Naive B cell (primary cell): Measurements from ENCODE around the gene ZNF839. TPM values are rescaled to one million over a fixed set of nuclear protein-coding genes. Genes with fewer than 3 reads are reported as not detected.
"Not testable (repeated sequence)": the region's sequence is repeated elsewhere in the genome, so short reads cannot be mapped to it uniquely, and the experiment has no call there.

Experiments used
- ATAC-seq, 2 donors: fragments of 150-1000 bp; cut with Tn5 transposase; 2 replicates each; pipeline ENCODE4 v1.10.0; 2021; ENCODE audit warnings: low read depth in 2 of 2, mild to moderate bottlenecking in 2 of 2, moderate library complexity in 2 of 2
- DNase-seq: peaks from one replicate; pipeline ENCODE4 v3.0.0; 2022
- H3K27ac Mint-ChIP-seq, 6 donors: one replicate each; pipeline ENCODE4 v1.8.0; 2020 to 2022; ENCODE audit warnings: mild to moderate bottlenecking in 6 of 6, mixed read lengths in 6 of 6, moderate library complexity in 5 of 6, inconsistent platforms in 2 of 6
- H3K27me3 Mint-ChIP-seq, 3 donors: one replicate each; pipeline ENCODE4 v1.8.0; 2021 to 2022; ENCODE audit warnings: mixed read lengths in 3 of 3, mild to moderate bottlenecking in 1 of 3
- H3K36me3 Mint-ChIP-seq, 2 donors: one replicate each; pipeline ENCODE4 v1.8.0; 2020 to 2022; ENCODE audit warnings: mixed read lengths in 2 of 2, inconsistent platforms in 1 of 2, mild to moderate bottlenecking in 1 of 2
- H3K4me1 Mint-ChIP-seq, 3 donors: one replicate each; pipeline ENCODE4 v1.8.0; 2020 to 2022; ENCODE audit warnings: mixed read lengths in 3 of 3, inconsistent platforms in 1 of 3, mild to moderate bottlenecking in 1 of 3, moderate library complexity in 1 of 3
- H3K4me3 Mint-ChIP-seq, 8 donors: one replicate each; pipeline ENCODE4 v1.8.0; 2020 to 2022; ENCODE audit warnings: mild to moderate bottlenecking in 8 of 8, mixed read lengths in 8 of 8, moderate library complexity in 8 of 8, inconsistent platforms in 2 of 8
- H3K9me3 Mint-ChIP-seq, 7 donors: one replicate each; pipeline ENCODE4 v1.8.0; 2020 to 2022; ENCODE audit warnings: mixed read lengths in 7 of 7, mild to moderate bottlenecking in 5 of 7, inconsistent platforms in 2 of 7, moderate library complexity in 1 of 7
- polyA plus RNA-seq, 6 donors: library from polyadenylated mRNA; unstranded; fragments of 300-500 nt; fragmentation: Illumina TruSeq; gene quantifications; one replicate each; pipeline ENCODE4 v1.2.3, GENCODE V29; 2021; ENCODE audit warnings: low read depth in 6 of 6

Gene ZNF839
- polyA plus RNA-seq, 6 donors from 2014 or later, result 4.5 to 10.5 (median 5.6) TPM

DNA sequence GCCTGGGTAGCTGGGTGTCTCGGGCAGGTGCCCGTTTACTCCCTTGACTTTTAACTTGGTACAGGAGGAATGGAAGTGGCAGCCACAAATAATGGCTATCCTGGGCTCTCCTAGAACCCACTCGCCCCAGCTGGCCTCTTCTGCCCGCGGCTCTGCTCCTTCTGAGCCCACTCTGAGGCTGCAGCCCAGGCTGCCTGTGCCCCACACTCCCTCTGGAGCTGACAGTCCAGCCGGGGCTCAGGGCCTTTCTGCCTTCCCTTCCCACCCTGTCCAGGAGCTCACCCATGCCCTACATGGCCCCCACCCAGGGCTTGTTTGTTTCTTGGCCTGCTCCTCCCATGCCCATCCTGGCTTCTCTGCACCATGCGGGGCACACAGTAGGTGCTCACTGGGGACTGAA is 15.6 kb downstream of the ZNF839 start:
- no peak for ATAC-seq
- DNase-seq, result no peak
- Mint-ChIP-seq H3K9me3 (no peaks in the 10 kb centered on the region), H3K4me3 (no peak overlapping the region), H3K4me1 (peaks cover 0 to 5% (median 0%) of the 10 kb centered on the region in 3 donors), H3K27ac (peak overlapping the region in 1 of 6 donors; percentile 21), H3K36me3 (peaks cover 9 to 30% of the 10 kb centered on the region in 2 donors), H3K27me3 (no peaks in the 10 kb centered on the region)

DNA sequence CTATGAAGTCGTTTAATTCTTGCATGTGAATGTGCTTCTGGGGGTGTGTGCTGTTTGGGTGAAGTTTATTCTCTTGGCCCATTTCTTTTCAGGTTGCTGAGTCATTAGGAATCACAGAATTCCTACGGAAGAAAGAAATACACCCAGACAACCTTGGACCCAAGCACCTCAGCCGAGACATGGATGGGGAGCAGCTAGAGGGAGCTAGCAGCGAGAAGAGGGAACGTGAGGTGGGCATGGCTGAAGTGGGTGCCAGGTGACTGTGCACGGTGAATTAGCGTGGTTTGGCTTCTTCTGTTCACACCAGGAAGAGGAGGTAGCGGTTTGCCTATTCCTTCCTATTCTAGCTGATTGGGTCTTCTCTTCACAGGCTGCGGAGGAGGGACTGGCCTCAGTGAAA is 19.2 kb downstream of the ZNF839 start:
- H3K27ac Mint-ChIP-seq, result peak overlapping the region in 1 of 6 donors; percentile 11
- H3K4me3 Mint-ChIP-seq, result no peak overlapping the region
- H3K4me1 Mint-ChIP-seq, result peaks cover 0 to 2% (median 0%) of the 10 kb centered on the region in 3 donors
- H3K36me3 Mint-ChIP-seq, result peaks cover 16 to 38% of the 10 kb centered on the region in 2 donors
- no peak for ATAC-seq
- H3K9me3 Mint-ChIP-seq, result no peaks in the 10 kb centered on the region
- H3K27me3 Mint-ChIP-seq, result no peaks in the 10 kb centered on the region
- DNase-seq, result no peak

DNA sequence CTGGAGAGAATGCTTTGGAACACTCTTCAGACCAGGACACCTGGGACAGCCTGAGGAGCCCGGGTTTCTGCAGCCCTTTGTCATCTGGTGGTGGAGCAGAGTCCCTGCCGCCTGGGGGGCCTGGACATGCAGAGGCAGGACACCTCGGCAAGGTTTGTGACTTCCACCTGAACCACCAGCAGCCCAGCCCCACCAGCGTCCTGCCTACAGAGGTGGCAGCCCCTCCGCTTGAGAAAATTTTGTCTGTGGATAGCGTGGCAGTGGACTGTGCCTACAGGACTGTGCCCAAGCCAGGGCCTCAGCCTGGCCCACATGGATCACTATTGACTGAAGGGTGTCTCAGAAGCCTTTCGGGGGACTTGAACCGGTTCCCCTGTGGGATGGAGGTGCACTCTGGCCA is 22.0 kb downstream of the ZNF839 start:
- ATAC-seq, result no peak
- H3K27ac Mint-ChIP-seq, result peak overlapping the region in 1 of 6 donors; percentile 40

DNA sequence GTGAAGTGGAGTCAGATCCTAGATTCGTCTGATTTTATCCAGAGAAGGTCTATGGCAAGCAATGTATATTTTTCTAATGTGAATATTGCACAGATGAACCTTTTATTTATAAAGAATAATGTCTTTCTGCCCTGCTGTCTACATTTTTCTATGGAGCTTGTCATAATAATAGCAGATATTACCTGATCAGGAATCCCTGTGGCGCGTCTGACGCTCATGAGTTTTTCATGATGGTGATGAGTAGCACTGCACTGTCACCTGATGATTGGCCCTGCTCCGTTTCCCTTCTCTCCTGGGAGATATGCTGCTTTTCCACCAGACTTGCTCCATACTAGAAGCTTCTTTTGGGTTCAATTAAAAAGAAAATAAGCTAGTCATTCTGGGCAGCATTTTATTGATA is 22.7 kb downstream of the ZNF839 start:
- ATAC-seq (no peak), DNase-seq (no peak)
- Mint-ChIP-seq H3K4me1 (no peaks in the 10 kb centered on the region), H3K27ac (peak overlapping the region in 2 of 6 donors; percentile 40 to 54), H3K9me3 (no peaks in the 10 kb centered on the region), H3K36me3 (peaks cover 18 to 40% of the 10 kb centered on the region in 2 donors), H3K4me3 (no peak overlapping the region), H3K27me3 (no peaks in the 10 kb centered on the region)

More for the DNA sequence above, 22.0 kb downstream of the ZNF839 start:
- no peak overlapping the region for H3K4me3 Mint-ChIP-seq
- DNase-seq, result no peak
- H3K27me3 Mint-ChIP-seq, result no peaks in the 10 kb centered on the region
- peaks cover 18 to 40% of the 10 kb centered on the region in 2 donors for H3K36me3 Mint-ChIP-seq
- no peaks in the 10 kb centered on the region for H3K9me3 Mint-ChIP-seq
- no peaks in the 10 kb centered on the region for H3K4me1 Mint-ChIP-seq

- H3K4me1 Mint-ChIP-seq, result no peaks in the 10 kb centered on the region
- H3K36me3 Mint-ChIP-seq, result peaks cover 24 to 32% of the 10 kb centered on the region in 2 donors
- H3K27ac Mint-ChIP-seq, result peak overlapping the region in 1 of 6 donors; percentile 30
- H3K4me3 Mint-ChIP-seq, result no peak overlapping the region
- ATAC-seq (no peak), DNase-seq (no peak)
- no peaks in the 10 kb centered on the region for H3K9me3 Mint-ChIP-seq
- H3K27me3 Mint-ChIP-seq, result no peaks in the 10 kb centered on the region
These were observed 24.5 kb downstream of the ZNF839 start for GRCh38 chr14:102344084-102344483.

DNA sequence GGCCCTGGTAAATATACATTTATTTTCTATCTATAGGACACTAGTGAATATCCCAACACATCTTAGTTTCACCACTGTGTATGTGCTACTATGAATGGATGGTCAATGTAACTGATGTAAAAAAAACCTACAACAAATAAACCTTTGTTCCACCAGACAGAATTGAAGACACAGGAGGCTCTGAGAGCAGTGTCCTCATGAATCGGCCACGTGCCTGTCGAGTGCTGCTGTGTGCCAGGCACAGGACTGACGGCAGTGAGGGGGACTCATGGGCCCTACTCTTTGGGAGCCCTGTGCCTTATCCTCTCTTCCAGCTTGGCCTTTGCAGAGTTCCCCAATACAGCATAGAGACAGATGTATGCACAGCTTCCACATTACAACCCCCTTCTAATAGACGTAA is 24.9 kb downstream of the ZNF839 start:
- H3K4me1 Mint-ChIP-seq, result no peaks in the 10 kb centered on the region
- H3K27me3 Mint-ChIP-seq, result no peaks in the 10 kb centered on the region
- no peak overlapping the region for H3K4me3 Mint-ChIP-seq
- peaks cover 28 to 32% of the 10 kb centered on the region in 2 donors for H3K36me3 Mint-ChIP-seq
- H3K9me3 Mint-ChIP-seq, result no peaks in the 10 kb centered on the region
- ATAC-seq (no peak), DNase-seq (no peak)
- H3K27ac Mint-ChIP-seq, result peak overlapping the region in 2 of 6 donors; percentile 57 to 85

DNA sequence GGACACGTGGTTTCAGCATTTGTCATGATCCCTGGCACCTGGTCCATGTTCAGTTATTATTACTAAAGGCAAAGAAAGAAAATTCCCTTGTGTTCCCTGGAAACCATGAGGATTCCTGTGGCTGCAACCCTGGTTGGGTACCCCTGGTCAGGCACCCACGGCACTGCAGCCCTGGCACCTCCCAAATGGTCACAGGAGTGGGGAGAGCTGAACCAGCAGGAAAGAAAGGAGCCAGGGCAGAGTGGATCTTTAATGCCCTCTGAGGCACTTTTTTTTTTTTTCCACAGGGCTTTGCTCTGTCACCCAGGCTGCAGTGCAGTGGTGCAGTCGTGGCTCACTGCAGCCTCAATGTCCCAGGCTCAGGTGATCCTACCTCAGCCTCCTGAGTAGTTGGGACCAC is 25.7 kb downstream of the ZNF839 start:
- H3K9me3 Mint-ChIP-seq, result no peaks in the 10 kb centered on the region
- H3K36me3 Mint-ChIP-seq, result peaks cover 32 to 34% of the 10 kb centered on the region in 2 donors
- peak overlapping the region in 1 of 6 donors; percentile 41 for H3K27ac Mint-ChIP-seq
- no peak for DNase-seq
- no peaks in the 10 kb centered on the region for H3K27me3 Mint-ChIP-seq
- no peak for ATAC-seq
- H3K4me3 Mint-ChIP-seq, result no peak overlapping the region
- no peaks in the 10 kb centered on the region for H3K4me1 Mint-ChIP-seq

DNA sequence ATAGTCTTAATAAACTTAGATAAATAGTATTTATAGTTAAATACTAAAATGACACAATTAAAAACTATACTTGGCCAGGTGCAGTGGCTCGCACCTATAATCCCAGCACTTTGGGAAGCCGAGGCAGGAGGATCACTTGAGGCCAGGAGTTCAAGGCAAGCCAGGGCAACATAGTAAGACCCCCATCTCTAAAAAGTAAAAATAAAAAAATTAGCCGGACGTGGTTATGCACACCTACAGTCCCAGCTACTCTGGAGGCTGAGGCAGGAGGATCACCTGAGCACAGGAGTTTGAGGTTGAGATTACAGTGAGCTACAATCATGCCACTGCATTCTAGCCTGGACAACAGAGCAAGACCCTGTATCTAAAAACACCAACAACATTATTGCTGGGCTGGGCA is 27.1 kb downstream of the ZNF839 start:
- no peaks in the 10 kb centered on the region for H3K27me3 Mint-ChIP-seq
- no peaks in the 10 kb centered on the region for H3K9me3 Mint-ChIP-seq
- DNase-seq (no peak), ATAC-seq (no peak)
- no peak overlapping the region for H3K4me3 Mint-ChIP-seq
- no peaks in the 10 kb centered on the region for H3K4me1 Mint-ChIP-seq
- peaks cover 27 to 33% of the 10 kb centered on the region in 2 donors for H3K36me3 Mint-ChIP-seq
- peak overlapping the region in 1 of 6 donors; percentile 37 for H3K27ac Mint-ChIP-seq

DNA sequence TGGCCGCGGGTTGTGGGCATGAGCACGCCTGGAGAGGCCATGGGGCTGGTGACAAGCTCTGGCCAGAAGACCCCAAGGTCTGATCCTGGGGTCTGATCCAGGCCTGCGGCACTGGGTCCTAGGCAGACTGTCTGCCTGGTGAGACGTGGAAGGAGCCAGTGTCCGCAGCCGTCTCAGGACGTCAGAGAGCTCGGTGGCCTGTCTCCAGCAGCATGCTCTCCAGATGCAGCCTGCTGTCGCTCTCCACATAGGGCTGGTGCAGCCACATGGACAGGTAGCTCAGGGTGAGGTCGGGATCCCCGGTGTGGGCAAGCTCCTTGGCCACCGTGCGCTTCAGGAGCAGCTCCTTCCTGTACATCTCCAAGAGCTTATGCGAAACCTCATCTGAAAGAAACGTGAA is 28.8 kb downstream of the ZNF839 start:
- Mint-ChIP-seq H3K27me3 (no peaks in the 10 kb centered on the region), H3K9me3 (no peaks in the 10 kb centered on the region), H3K4me1 (peaks cover 0 to 5% (median 0%) of the 10 kb centered on the region in 3 donors), H3K36me3 (peaks cover 22 to 25% of the 10 kb centered on the region in 2 donors), H3K27ac (no peak overlapping the region), H3K4me3 (no peak overlapping the region)
- DNase-seq, result no peak
- no peak for ATAC-seq

DNA sequence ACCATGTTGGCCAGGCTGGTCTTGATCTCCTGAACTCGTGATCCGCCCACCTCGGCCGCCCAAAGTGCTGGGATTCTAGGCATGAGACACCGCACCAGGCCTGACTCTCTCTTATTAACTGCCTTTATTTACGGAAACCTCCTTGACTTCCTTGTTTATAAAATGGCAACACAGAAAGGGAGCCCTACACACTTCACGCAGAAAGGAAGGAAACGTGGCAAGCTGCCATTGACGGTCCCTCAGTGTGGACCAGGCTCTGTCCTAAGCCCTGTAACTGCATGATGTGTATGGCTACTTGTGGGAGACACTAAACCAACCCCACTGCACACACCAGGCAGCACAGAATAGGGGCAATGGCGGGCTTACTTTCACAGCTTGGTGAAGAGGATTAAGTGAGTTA is 31.5 kb downstream of the ZNF839 start:
- no peak overlapping the region for H3K4me3 Mint-ChIP-seq
- H3K27me3 Mint-ChIP-seq, result no peaks in the 10 kb centered on the region
- ATAC-seq, result no peak
- H3K36me3 Mint-ChIP-seq, result peaks cover 8 to 21% of the 10 kb centered on the region in 2 donors
- H3K27ac Mint-ChIP-seq, result no peak overlapping the region
- no peaks in the 10 kb centered on the region for H3K9me3 Mint-ChIP-seq
- DNase-seq, result no peak
- H3K4me1 Mint-ChIP-seq, result peaks cover 0 to 5% (median 0%) of the 10 kb centered on the region in 3 donors

GRCh38 chr14:102351593-102351992 is 32.0 kb downstream of the ZNF839 start:
- peaks cover 8 to 21% of the 10 kb centered on the region in 2 donors for H3K36me3 Mint-ChIP-seq
- not testable (repeated sequence) for H3K27me3 Mint-ChIP-seq, H3K4me1 Mint-ChIP-seq, ATAC-seq, H3K9me3 Mint-ChIP-seq, DNase-seq, H3K4me3 Mint-ChIP-seq, H3K27ac Mint-ChIP-seq

DNA sequence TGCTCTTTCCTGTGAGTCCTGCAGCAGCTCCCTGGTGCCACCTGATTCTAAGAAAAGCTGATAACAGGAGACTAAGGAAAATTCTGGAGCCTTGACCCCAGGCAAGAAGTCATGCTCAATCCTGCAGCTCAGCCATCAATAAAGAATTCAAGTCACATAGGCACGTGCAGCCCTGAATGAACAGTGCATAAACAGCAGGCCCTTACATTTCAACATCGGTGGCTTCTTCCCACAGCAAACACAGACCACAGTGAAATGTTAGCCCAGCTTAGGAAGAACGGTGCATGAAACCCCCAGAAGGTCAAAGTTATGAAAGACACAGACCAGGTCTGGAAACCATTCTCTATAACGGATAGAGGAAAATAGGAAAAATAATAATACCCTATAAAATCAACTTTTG is 32.7 kb downstream of the ZNF839 start:
- peak overlapping the region in 1 of 8 donors; percentile 22 for H3K4me3 Mint-ChIP-seq
- H3K36me3 Mint-ChIP-seq, result peaks cover 8 to 21% of the 10 kb centered on the region in 2 donors
- DNase-seq (no peak), ATAC-seq (no peak)
- H3K9me3 Mint-ChIP-seq, result no peaks in the 10 kb centered on the region
- no peaks in the 10 kb centered on the region for H3K27me3 Mint-ChIP-seq
- H3K4me1 Mint-ChIP-seq, result peaks cover 0 to 5% (median 0%) of the 10 kb centered on the region in 3 donors
- peak overlapping the region in 1 of 6 donors; percentile 80 for H3K27ac Mint-ChIP-seq

DNA sequence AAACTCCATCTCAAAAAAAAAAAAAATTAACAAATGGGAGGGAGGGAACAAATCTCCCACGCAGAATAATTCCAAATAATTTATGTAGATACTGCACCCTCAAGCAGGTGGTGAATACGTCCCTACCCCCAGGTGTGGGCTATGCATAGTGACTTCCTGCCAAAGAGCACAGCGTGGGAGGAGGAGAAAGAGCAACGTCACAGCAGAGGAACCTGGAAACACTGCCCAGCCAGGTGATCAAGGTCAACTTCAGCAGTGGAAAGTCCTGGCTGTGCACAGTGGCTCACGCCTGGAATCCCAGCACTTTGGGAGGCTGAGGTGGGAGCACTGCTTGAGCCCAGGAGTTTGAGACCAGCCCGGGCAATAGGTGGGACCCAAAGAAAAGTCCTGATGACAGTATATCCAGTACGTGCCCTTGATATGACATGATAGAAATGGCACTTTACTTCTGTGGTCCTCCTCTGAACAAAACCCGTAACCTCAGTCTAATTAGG is 33.6 kb downstream of the ZNF839 start:
- peaks cover 0 to 6% (median 5%) of the 10 kb centered on the region in 3 donors for H3K4me1 Mint-ChIP-seq
- no peak overlapping the region for H3K27ac Mint-ChIP-seq
- H3K36me3 Mint-ChIP-seq, result peaks cover 6 to 15% of the 10 kb centered on the region in 2 donors

DNA sequence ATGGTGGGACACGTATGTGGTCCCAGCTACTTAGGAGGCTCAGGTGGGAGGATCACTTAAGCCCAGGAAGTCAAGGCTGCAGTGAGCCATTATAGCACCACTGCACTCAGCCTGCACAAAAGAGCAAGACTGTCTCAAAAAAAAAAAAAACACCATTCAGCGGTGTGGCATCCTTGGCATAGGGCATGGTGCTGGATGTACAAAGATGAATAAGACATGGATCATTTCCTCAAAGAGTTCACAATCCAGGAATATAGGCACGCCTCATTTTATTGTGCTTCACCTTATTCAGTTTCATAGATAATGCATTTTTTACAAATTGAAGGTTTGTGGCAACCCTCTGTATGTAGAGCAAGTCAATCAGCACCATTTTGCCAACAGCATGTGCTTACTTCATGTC is 36.7 kb downstream of the ZNF839 start:
- Mint-ChIP-seq H3K27ac (no peak overlapping the region), H3K36me3 (no peaks in the 10 kb centered on the region)

More for the DNA sequence above, 33.6 kb downstream of the ZNF839 start:
- Mint-ChIP-seq H3K4me3 (no peak overlapping the region), H3K27me3 (no peaks in the 10 kb centered on the region), H3K9me3 (no peaks in the 10 kb centered on the region)
- DNase-seq (no peak), ATAC-seq (no peak)

More for the DNA sequence above, 36.7 kb downstream of the ZNF839 start:
- no peak overlapping the region for H3K4me3 Mint-ChIP-seq
- ATAC-seq, result no peak
- DNase-seq, result no peak
- peaks cover 7 to 21% (median 19%) of the 10 kb centered on the region in 3 donors for H3K4me1 Mint-ChIP-seq
- H3K27me3 Mint-ChIP-seq, result no peaks in the 10 kb centered on the region
- no peaks in the 10 kb centered on the region for H3K9me3 Mint-ChIP-seq
